ENCODE data around the gene LRRC61. TPM values are rescaled to one million over a fixed set of nuclear protein-coding genes. Genes with fewer than 3 reads are reported as not detected.
"Not testable (repeated sequence)": the region's sequence is repeated elsewhere in the genome, so short reads cannot be mapped to it uniquely, and the experiment has no call there.

LRRC61 gene
- total RNA-seq, 1 experiment from 2014 or later, result not detected

DNA sequence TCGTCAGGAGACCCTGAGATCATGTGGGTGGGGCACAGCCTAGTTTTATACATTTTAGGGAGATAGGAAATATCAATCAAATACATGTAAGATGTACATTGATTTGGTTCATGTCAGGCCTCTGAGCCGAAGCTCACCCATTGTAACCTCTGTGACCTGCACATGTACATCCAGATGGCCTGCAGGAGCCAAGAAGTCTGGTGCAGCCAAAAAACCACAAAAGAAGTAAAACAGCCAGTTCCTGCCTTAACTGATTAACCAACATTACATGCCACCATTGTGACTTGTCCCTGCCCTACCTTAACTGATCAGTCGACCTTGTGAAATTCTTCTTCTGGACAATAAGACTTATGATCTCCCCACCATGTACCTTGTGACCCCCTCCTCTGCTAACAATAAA lies 16.0 kb upstream of the LRRC61 start:
- DNase-seq (ENCODE audit: low read depth), result no peak

DNA sequence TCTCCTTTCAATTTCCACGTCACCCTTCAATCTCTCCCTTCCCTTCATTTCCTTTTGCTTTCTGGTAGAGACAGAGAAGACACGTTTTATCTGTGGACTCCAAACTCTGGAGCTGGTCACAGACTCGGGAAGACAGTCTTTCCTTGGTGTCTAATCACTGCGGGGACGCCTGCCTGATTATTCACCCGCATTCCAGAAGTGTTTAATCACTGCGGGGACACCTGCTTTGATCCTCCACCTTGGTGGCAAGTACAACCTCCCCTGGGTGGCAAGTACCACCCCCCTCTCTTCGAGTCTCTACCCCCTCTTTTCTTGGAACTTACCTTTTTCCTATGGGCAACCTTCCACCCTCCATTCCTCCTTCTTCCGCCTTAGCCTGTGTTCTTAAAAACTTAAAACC lies 15.3 kb upstream of the LRRC61 start:
- no peak for DNase-seq (ENCODE audit: low read depth)

DNA sequence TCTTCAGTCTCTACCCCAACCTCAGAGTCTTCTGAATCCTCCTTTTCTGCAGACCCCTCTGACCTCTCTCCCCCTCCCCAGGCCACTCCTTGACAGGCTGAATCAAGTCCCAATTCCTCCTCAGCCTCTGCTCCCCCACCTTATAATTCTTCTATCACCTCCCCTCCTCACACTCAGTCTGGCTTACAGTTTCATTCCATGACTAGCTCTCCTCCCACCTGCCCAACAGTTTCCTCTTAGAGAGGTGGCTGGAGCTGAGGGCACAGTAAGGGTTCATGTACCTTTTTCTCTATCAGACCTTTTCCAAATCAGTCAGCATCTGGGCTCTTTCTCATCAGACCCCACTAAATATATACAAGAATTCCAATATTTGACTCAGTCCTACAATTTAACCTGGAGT lies 14.6 kb upstream of the LRRC61 start:
- no peak for DNase-seq (ENCODE audit: low read depth)

DNA sequence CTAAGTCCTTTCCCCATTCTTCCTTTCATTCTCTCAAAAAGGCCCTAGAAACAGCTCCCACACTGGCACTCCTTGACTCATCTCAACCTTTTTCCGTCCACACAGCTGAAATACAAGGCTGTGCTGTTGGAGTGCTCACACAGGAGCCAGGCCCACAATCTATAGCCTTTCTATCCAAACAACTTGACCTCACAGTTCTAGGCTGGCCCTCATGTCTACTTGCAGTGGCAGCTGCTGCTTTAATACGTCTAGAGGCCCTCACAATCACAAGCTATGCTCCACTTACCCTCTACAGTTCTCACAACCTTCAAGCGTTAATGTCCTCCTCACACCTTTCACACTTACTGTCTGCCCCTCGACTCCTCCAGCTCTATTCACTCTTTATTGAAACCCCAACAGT lies 12.0 kb upstream of the LRRC61 start:
- no peak for DNase-seq (ENCODE audit: low read depth)

DNA sequence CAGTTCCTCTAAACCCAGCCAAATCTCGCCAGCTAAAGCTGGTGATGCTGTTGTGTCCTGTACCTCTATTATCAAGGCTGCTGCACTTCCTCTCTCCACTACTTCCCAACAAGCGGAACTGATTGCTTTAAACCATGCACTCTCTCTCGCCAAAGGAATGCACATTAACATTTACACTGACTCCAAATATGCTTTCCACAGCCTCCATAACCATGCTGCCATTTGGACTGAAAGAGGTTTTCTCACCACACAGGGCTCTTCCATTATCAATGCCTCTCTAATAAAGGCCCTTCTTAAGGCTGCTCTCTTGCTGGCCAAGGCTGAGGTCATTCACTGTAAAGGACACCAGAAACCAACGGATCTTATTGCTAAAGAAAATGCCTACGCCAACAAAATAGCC lies 11.4 kb upstream of the LRRC61 start:
- DNase-seq (ENCODE audit: low read depth), result peak; percentile 64

DNA sequence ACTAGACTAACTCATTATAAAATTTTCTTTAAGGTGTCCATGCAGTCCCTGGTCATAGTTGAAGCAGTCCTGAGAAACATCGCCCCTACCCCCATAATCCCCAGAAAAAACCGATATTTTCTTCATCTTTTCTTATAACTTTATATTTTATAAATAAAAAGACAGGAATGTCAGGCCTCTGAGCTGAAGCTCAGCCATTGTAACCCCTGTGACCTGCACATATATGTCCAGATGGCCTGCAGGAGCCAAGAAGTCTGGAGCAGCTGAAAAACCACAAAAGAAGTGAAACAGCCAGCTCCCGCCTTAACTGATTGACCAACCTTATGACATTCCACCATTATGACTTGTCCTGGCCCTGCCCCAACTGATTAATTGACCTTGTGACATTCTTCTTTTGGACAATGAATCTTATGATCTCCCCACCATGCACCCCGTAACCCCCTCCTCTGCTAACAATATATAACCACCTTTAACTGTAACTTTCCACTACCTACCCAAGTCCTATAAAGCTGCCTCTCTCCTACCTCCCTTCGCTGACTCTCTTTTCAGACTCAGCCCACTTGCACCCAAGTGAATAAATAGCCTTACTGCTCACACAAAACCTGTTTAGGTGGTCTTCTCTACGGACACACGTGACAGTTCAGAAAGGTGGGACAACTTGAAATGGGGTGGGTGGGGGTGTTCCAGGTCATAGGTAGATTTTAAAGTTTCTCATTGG lies 10.3 kb upstream of the LRRC61 start:
- peak; percentile 93 for DNase-seq (ENCODE audit: low read depth)

DNA sequence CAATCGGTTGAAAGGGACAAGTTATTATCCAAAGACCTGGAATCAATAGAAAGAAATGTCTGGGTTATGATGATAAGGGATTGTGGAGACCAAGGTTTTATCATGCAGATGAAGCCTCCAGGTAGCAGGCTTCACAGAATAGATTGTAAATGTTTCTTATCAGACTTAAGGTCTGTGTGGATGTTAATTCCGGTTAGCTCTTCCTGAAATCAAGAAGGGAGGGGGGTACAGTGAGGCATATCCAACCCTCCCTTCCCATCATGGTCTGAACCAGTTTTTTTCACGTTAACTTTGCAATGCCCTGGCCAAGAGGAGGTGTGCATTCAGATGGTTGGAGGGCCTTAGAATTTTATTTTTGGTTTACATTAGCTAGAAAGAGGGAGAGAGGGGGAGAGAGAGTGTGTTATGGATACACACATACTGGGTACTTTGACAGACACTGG lies 9.8 kb upstream of the LRRC61 start:
- DNase-seq (ENCODE audit: low read depth), result no peak

DNA sequence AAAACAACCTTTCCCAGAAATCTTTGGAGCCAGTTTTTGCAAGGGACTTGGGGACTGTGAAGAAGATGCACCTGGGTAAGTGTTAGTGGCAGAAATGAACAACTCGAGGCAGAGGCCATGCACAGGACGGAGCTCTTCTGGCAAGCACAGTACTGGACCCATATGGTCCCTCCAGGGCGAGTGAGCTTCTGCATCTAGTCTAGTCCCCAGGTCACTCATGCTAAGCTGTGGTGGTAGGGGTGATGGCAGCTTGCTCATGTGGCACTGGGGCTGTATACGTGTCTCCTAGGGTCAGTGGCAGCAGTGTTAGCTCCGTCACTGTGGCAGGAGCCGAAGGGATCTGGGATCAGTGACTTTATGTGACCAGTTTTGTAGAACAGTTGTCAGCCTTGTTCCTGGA lies 9.3 kb upstream of the LRRC61 start:
- no peak for DNase-seq (ENCODE audit: low read depth)

DNA sequence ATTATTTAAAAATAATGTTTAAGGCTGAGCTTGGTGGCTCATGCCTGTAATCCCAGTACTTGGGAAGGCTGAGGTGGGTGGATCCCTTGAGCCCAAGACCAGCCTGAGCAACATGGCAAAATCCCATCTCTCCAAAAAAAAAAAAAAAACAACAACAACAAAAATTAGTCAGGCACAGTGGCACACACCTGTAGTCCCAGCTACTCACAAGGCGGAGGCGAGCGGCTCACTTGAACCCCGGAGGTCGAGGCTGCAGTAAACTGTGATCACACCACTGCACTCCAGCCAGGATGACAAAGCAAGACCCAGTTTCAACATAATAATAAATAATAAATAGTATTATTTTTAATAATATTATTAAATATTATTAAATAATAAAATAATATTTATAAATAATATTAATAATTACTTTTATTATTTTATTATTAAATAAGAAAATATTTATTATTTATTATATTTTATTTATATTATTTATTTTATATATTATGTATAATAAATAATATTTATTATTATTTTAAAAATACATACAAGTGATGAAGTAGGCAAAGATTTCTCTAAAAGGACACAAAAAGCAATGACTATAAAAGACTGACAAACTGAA lies 8.4 kb upstream of the LRRC61 start:
- DNase-seq (ENCODE audit: low read depth), result no peak

DNA sequence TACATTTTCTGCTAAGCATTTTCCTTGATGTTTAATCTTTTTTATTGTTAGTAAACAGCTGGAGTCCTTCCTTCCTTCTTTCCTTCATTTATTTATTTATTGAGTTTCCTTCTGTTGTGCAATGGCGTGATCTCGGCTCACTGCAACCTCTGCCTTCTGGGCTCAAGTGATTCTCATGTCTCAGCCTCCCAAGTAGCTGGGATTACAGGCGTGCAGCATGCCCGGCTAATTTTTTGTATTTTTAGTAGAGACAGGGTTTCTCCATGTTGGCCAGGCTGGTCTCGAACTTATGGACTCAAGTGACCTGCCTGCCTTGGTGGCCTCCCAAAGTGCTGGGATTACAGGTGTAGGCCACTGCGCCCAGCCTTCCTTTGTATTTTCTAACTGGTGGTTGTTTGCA lies 6.2 kb upstream of the LRRC61 start:
- not testable (repeated sequence) for DNase-seq (ENCODE audit: low read depth)

DNA sequence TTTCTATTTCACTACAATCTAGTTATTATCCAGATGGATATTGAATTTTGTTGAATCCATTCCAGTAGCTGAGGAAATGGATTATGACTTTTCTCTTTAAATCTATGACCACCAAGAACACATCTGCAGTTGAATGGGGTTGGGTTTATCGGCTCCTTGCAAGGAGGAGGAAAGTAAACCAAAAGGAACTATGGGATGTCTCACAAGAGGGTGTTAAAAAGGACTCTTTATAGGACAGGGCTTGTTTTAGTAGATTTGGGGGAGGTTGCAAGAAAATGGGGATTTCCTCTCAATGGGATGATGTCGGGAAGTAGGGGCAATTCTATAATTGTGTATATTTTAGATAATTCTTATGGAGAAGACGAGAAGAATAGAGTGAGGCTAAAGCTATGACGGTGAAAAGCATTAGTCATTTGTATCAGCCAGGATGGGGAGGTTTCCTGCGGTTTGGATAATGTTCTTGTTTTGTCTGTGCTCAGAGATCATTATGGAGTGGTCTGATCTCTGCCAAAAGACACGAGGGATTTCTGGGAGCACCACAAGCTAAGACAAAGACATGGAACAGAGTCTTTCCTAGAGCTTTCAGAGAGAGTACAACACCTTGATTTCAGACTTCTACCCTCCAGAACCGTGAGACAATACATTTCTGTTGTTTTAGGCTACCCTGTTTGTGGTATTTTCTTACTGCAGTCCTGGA lies 5.3 kb upstream of the LRRC61 start:
- DNase-seq (ENCODE audit: low read depth), result peak; percentile 96

DNA sequence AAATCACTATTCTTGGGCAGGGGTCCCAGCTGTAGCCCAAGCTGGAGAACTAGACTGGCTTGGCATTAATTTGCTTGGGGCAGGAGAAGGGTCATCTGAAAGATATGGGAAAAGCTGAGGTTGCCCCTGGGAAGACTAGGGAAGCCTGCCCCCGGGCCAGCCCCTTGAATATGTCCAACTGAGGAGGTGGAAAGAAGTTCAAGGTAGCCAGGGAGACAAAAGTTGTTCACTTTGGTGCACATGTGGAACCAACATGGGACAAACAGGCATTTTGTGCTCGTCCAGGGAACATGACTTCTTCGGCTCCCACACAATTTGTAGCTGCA lies 1.4 kb upstream of the LRRC61 start:
- no peak for DNase-seq (ENCODE audit: low read depth)

DNA sequence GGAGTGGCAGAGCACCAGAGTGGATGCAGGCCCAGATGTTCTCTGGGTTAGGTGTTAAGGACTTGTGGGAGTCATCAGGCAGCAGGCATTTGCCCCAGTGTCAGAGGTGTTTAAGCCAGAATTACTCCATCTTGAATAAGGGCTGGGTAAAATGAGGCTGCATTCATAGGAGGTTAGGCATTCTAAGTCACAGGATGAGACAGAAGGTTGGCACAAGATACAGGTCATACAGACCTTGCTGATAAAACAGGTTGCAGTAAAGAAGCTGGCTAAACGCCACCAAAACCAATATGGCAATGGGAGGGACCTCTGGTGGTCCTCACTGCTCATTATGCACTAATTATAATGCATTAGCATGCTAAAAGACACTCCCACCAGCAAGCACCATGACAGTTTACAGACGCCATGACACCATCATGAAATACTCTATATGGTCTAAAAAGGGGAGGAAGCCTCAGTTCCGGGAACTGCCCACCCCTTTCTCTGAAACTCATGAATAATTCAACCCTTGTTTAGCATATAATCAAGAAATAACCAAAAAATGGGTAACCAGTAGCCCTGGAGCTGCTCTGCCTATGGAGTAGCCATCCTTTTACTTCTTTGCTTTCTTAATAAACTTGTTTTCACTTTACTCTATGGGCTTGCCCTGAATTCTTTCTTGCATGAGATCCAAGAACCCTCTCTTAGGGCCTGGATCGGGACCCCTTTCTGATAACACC lies 882 bp upstream of the LRRC61 start:
- DNase-seq (ENCODE audit: low read depth), result no peak

DNA sequence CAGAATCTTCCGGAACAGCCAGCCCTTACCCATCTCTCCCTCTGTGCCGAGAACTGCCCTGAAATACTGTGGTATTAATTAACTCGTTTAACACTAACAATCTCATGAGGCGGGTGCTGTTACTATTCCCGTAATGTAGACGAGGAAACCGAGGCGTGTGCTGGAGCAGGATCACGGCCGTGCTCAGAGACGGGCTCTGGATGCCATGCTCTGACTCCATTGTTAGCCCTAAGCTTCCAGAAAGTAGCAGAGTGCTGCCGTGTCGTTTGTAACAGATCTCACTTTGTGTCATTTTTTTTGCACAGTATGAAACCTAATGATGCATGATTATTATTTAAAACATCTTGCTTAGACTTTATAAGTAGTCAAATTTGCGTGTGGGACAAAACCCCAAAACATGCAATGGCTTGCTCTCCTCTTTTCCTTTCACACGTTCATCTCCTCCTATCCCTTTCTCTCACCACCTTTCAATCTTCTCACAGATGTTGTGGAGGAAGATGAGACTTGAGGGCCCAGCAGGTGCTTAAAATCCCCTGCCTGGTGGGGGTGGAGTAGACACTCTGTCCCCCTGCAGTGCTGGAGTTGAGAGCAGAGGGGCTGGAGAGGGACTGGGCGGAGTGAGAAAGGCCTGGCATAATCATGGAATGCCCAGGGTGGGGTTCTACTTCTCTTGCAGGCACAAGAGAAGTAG lies 672 bp downstream of the LRRC61 start:
- DNase-seq (ENCODE audit: low read depth), result no peak

DNA sequence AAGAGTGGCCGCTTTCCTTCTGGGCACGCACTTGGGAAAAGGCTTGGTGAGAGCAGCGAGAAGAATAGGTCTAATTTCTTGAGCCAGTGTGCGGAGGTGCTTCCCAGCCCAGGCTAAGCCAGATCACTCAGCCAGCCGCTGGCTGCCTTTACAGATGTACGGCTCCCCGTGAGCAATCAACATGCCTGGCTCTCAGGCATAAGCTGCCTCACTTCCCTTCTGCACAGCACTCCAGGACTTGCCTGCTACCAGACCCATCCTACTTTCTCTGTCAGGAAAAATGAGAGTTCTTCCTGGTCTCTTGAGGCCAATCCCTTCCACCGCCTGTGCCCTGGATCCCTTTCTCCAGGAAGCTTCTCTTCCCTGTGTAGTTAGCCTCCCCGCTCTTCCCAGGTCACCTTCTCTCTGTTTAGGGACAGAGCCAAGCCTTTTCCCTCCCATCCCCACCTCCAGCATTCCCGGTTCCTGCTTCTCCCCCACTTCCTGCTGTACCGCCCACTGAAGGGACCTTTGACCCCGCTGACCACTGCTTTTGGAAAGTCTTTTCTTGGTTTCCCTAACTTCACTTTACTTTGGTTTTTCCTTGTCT lies 1.3 kb downstream of the LRRC61 start:
- no peak for DNase-seq (ENCODE audit: low read depth)

DNA sequence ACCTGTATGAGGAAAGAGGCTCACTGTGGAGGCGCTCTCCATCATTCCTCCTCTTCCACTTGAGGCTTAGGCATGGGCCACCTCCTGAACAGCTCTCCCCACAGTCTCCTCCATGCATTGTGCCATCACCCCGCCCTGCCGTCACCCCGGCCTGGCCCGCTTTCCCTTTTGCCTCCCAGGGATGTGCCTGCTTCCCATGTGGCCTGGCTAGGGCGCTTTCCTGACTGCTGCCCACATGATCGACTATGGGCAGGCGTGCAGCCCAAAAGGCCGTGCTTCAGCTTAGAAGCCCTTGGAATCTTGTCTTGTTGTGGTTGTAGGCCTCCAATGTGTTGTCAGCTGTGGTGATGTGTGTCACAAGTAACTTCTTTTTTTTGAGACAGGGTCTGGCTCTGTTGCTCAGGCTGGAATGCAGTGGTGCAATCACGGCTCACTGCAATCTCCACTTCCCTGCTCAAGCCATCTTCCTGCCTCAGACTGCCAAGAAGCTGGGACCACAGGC lies 2.0 kb downstream of the LRRC61 start:
- DNase-seq (ENCODE audit: low read depth), result no peak

DNA sequence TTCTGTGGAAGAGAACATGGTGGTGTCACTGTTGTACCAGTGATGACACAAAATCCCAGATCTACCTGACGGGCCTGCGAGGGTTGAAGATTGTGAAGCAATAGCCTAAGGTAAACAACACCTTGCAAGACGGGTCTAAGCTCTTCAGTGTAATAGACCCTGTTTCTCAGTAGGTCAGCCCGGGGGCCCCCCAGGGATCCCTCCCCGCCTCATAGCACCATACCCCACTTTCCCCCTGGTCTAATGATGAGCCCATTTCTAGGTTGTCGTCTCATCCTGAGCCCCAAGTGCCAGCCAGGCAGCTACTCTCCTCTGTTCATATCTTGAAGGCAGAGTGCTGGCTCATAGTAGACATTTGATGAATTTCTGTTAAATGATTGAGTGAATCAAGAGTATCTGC lies 2.7 kb downstream of the LRRC61 start:
- DNase-seq (ENCODE audit: low read depth), result no peak

DNA sequence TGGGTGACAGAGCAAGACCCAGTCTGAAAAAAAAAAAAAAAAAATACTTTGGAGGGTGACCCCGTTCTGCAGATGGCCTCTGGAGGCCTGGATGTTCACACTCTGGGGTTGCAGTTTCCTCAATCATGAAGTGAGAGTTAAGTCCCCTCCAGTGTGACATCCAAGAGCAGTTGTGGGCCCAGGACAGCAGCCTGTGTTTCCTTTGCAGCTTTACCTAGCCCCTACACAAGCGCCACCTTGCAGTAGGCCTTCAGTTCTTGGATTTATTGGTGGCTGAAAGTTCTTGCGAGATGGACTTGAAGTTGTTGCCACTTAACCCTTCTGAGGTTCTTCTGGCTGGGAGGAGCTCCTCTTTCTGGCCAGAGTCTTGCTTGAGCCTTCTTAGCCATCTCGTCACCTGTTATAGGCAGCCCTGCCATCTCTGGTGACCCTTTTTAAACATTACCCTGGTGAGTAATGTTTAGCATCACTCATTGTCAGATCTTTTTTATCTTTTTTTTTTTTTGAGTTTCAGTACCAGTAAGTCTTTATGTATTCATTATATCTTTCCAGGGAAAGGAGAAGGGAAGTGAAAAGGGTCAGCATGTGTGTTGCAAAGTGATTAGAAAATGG lies 3.6 kb downstream of the LRRC61 start:
- no peak for DNase-seq (ENCODE audit: low read depth)

DNA sequence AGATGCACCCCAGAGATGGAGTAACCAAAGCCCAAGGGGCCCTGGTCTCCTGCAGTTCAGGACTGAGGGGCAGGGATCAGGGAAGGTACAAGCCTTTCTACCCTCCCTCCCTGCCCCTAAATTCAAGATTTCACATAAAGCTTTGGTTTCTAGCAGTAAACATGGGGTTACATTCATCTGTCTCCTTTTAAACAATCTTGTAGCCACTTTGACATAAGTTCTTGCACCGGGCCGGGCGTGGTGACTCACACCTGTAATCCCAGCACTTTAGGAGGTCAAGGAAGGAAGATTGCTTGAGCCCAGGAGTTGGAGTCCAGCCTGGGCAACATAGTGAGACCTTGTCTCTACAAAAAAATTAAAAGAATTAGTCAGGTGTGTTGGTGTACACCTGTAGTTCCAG lies 4.2 kb downstream of the LRRC61 start:
- no peak for DNase-seq (ENCODE audit: low read depth)

DNA sequence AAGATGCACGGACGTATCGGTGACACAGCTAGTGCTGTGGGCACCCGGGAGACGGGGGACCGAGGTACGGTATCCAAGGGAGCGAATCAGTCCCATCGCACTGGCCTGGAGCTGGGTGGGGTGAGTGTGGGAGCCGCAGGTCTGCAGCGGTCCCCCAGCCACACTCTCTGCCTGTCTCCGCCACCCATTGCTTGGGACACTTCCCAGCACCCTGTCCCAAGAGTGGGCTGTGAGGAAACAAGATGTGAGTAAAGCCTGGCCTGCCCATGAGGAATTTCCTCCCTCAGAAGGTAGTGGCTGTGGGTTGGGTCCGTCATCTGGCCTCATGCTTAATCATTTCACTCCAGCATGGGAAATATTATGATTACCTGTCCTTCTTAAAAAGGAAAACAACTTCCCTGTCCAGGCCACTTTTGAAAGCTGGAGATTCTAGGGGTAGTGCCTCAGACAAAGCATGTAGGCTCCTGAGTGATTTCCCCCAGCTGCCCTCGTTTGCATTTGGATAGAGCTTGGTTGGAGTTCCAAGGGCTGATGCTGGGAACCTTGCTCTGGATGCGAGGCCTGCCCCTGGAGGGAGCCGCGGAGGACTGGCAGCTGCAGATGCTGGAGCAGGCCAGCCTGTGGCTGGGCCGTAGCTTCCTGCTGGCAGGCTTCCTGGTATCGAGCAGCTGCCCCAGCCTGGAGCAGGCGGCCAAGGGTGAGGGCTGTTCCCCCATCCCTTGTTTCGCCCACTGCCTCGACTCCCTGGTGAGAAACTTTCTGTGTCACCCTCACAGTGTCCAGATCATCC lies 6.4 kb downstream of the LRRC61 start:
- DNase-seq (ENCODE audit: low read depth), result no peak
